Gastroesophageal sphincter (tissue), 3 donors: ENCODE results near the gene PRDM16.

Experiments used
- POLR2A ChIP-seq, 2 donors: fragments of 450-650 bp; IDR thresholded peaks; one replicate each; pipeline ENCODE4 v1.6.1; 2017; ENCODE audit warnings: antibody characterized with exemption in 2 of 2, mild to moderate bottlenecking in 2 of 2, moderate library complexity in 1 of 2
- TF ChIP-seq, protein P1 (sequence below), 4 experiments: fragments of 200-600 bp in 2 of 4; fragments of 450-650 bp in 2 of 4; sonication (generic) in 1 of 4; IDR thresholded peaks; one replicate each; pipeline ENCODE4 v1.5.1; 2017 to 2019; ENCODE audit warnings: antibody characterized with exemption in 4 of 4, mild to moderate bottlenecking in 2 of 4, moderate library complexity in 2 of 4

DNA sequence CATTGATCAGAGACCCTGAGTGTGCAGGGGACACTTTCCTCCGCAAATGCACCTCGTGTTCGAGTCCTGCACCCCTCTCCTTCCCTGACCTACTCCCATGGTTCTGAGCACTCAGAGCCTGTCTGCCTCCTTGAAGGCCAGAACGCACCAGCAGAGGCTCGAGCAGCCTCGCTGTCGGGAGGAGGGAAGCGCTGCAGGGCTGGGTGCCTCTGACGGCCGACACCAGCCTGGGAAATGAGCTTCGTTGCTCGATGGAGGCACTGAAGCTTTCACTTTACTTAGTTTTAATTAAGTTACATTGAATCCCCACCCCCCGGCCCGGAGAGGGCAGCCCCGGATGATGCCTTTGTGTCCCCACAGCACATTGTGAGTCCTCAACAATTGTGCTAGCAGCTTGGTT lies 229.2 kb downstream of the PRDM16 start:
- TF ChIP-seq, protein P1, sequence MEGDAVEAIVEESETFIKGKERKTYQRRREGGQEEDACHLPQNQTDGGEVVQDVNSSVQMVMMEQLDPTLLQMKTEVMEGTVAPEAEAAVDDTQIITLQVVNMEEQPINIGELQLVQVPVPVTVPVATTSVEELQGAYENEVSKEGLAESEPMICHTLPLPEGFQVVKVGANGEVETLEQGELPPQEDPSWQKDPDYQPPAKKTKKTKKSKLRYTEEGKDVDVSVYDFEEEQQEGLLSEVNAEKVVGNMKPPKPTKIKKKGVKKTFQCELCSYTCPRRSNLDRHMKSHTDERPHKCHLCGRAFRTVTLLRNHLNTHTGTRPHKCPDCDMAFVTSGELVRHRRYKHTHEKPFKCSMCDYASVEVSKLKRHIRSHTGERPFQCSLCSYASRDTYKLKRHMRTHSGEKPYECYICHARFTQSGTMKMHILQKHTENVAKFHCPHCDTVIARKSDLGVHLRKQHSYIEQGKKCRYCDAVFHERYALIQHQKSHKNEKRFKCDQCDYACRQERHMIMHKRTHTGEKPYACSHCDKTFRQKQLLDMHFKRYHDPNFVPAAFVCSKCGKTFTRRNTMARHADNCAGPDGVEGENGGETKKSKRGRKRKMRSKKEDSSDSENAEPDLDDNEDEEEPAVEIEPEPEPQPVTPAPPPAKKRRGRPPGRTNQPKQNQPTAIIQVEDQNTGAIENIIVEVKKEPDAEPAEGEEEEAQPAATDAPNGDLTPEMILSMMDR (IDR thresholded peaks at IDR 0.05), result no peak
- no peak for TF ChIP-seq POLR2A (IDR thresholded peaks at IDR 0.05)
